Kidney glomerular epithelial cell (primary cell): Measurements from ENCODE around the gene CFHR1.

Source experiments
- DNase-seq: peaks from one replicate; lab custom pipeline; 2025; lab: John Stamatoyannopoulos, UW

Gene CFHR1

DNA sequence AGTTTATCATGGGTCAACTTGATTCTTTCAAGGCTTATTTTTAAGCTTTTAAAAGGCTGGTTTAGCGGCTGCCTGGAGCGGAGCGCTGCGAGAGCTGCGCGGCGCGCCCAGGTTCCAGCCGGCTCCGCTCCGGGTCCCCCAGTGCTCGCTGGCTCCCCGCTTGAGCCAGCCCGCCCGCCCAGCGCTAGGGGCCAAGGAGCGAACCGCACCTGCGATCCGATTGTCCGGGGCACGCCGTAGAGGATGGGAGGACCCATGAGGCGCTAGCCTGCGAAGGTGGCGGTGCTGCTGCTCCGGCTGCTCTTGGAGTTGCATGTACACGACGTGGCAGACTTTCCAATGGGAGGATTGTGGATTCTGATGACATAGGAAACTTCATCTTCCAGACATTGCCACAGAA lies 58.4 kb downstream of the CFHR1 start:
- DNase-seq: peak; percentile 25
